GM18519 (cell line): ENCODE measurements around the gene ASCC1.
A peak's percentile ranks its signal among the peaks of the same experiment; 100 is the strongest.
"Not testable (repeated sequence)": the region's sequence is repeated elsewhere in the genome, so short reads cannot be mapped to it uniquely, and the experiment has no call there.

Source experiments
- ATAC-seq: cut with Tn5 transposase; IDR thresholded peaks from one replicate; pipeline ENCODE4 v1.9.1; 2021; ENCODE audit warnings: mild to moderate bottlenecking, moderate library complexity; ENCODE audit not compliant: unreplicated experiment, low FRiP score

ASCC1 gene

GRCh38 chr10:72249176-72249862, 33.2 kb upstream of the ASCC1 start:
- not testable (repeated sequence) for ATAC-seq

GRCh38 chr10:72248468-72249151, 32.5 kb upstream of the ASCC1 start:
- ATAC-seq, result peak; percentile 67

GRCh38 chr10:72245949-72246525, 30.0 kb upstream of the ASCC1 start:
- ATAC-seq, result no peak

- no peak for ATAC-seq
Measured at GRCh38 chr10:72244573-72245038, 28.5 kb upstream of the ASCC1 start.

- ATAC-seq, result no peak
Measured at GRCh38 chr10:72243822-72244437, 27.9 kb upstream of the ASCC1 start.

- no peak for ATAC-seq
Measured at GRCh38 chr10:72242675-72243074, 26.6 kb upstream of the ASCC1 start.

- ATAC-seq, result no peak
Measured at GRCh38 chr10:72241691-72242252, 25.7 kb upstream of the ASCC1 start.

GRCh38 chr10:72240371-72240770, 24.3 kb upstream of the ASCC1 start:
- no peak for ATAC-seq

- no peak for ATAC-seq
Measured at GRCh38 chr10:72239409-72239808, 23.3 kb upstream of the ASCC1 start.

GRCh38 chr10:72238392-72239175, 22.5 kb upstream of the ASCC1 start:
- no peak for ATAC-seq

- ATAC-seq, result no peak
Measured at GRCh38 chr10:72235544-72236279, 19.6 kb upstream of the ASCC1 start.

- ATAC-seq, result no peak
Measured at GRCh38 chr10:72234560-72235095, 18.6 kb upstream of the ASCC1 start.

GRCh38 chr10:72233621-72234020, 17.5 kb upstream of the ASCC1 start:
- ATAC-seq, result no peak

- ATAC-seq, result no peak
Measured at GRCh38 chr10:72229261-72230251, 13.5 kb upstream of the ASCC1 start.

GRCh38 chr10:72228318-72228751, 12.3 kb upstream of the ASCC1 start:
- ATAC-seq, result no peak

GRCh38 chr10:72227826-72228225, 11.8 kb upstream of the ASCC1 start:
- no peak for ATAC-seq

- no peak for ATAC-seq
Measured at GRCh38 chr10:72226418-72227027, 10.4 kb upstream of the ASCC1 start.

- ATAC-seq, result not testable (repeated sequence)
Measured at GRCh38 chr10:72224191-72224590, 8.1 kb upstream of the ASCC1 start.
